RPMI7951 (cell line): ENCODE measurements around the gene EDA. TPM values are rescaled to one million over a fixed set of nuclear protein-coding genes. Genes with fewer than 3 reads are reported as not detected.

ENCODE experiments used
- DNase-seq: peaks from one replicate; pipeline ENCODE4 v3.0.0-alpha.2; 2012; ENCODE audit warnings: low read depth
- total RNA-seq: library from RNA; depleted of rRNA; stranded (reverse); fragments of >200 nt; shearing (Covaris generic); gene quantifications from 2 replicates; pipeline ENCODE4 v1.2.3, GENCODE V29; 2014; rRNA removed

The EDA gene
- under 0.01 and 0.10 TPM in 2 replicates for total RNA-seq

- DNase-seq, result peak; percentile 78
Observed at GRCh38 chrX:69615779-69616456, at the start of gene EDA. Gene EDA, plus strand, starts transcription at chrX:69616113.

- DNase-seq, result no peak
Observed at GRCh38 chrX:69568828-69569227, 47.1 kb upstream of the EDA start.

GRCh38 chrX:69597399-69597798 is 18.5 kb upstream of the EDA start:
- DNase-seq, result no peak

- DNase-seq, result no peak
Observed at GRCh38 chrX:69600182-69600581, 15.7 kb upstream of the EDA start.

GRCh38 chrX:69603566-69604194 is 12.2 kb upstream of the EDA start:
- DNase-seq, result peak; percentile 5

GRCh38 chrX:69605521-69605920 is 10.4 kb upstream of the EDA start:
- no peak for DNase-seq

- no peak for DNase-seq
Observed at GRCh38 chrX:69607616-69608015, 8.3 kb upstream of the EDA start.

- DNase-seq, result no peak
Observed at GRCh38 chrX:69613946-69614345, 2.0 kb upstream of the EDA start.

GRCh38 chrX:69614886-69615285 is 1.0 kb upstream of the EDA start:
- DNase-seq, result no peak

- DNase-seq, result no peak
Observed at GRCh38 chrX:69615342-69615741, 571 bp upstream of the EDA start.

GRCh38 chrX:69616457-69617203 is 717 bp downstream of the EDA start:
- DNase-seq, result no peak

GRCh38 chrX:69618803-69619202 is 2.9 kb downstream of the EDA start:
- peak; percentile 4 for DNase-seq

- no peak for DNase-seq
Observed at GRCh38 chrX:69626129-69626528, 10.2 kb downstream of the EDA start.

- DNase-seq, result no peak
Observed at GRCh38 chrX:69627744-69628143, 11.8 kb downstream of the EDA start.

- no peak for DNase-seq
Observed at GRCh38 chrX:69630147-69630546, 14.2 kb downstream of the EDA start.

- DNase-seq, result no peak
Observed at GRCh38 chrX:69664693-69665092, 48.8 kb downstream of the EDA start.

- DNase-seq, result no peak
Observed at GRCh38 chrX:69670001-69670555, 54.2 kb downstream of the EDA start.

GRCh38 chrX:69674891-69675290 is 59.0 kb downstream of the EDA start:
- no peak for DNase-seq

GRCh38 chrX:69705818-69706217 is 89.9 kb downstream of the EDA start:
- no peak for DNase-seq

GRCh38 chrX:69718102-69718501 is 102.2 kb downstream of the EDA start:
- no peak for DNase-seq

GRCh38 chrX:69724307-69724706 is 108.4 kb downstream of the EDA start:
- no peak for DNase-seq

GRCh38 chrX:69740317-69740716 is 124.4 kb downstream of the EDA start:
- DNase-seq, result no peak

- DNase-seq, result no peak
Observed at GRCh38 chrX:69741721-69742120, 125.8 kb downstream of the EDA start.
